Measurements from ENCODE around the gene SPDYC. TPM values are rescaled to one million over a fixed set of nuclear protein-coding genes. Genes with fewer than 3 reads are reported as not detected.

The SPDYC gene
- total RNA-seq, 1 experiment from 2014 or later: not detected

DNA sequence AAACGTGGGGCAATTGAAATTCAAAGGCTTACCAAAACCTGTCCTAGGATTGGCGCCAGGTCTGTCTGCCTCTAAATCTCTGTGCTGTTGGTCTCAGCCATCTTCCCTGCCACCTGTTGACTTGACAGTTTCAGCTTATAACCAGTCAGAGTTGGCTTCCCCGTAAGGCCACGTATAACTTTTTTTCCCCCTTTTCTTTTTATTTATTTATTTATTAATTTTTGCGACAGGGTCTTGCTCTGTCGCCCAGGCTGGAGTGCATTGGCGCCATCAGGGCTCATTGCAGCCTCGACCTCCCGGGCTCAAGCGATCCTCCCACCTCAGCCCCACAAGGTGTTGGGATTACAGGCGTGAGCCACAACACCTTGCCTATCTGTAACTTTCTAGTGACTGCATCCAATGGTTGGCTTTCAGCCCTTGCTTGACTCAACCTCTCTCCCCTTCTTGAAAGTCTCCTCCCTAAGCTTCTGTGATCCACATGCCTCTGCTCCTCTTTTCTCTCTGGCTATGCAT is 34.3 kb upstream of the SPDYC start:
- BruUV-seq (replicated peaks): no TSS peak
- TF ChIP-seq, protein P1, sequence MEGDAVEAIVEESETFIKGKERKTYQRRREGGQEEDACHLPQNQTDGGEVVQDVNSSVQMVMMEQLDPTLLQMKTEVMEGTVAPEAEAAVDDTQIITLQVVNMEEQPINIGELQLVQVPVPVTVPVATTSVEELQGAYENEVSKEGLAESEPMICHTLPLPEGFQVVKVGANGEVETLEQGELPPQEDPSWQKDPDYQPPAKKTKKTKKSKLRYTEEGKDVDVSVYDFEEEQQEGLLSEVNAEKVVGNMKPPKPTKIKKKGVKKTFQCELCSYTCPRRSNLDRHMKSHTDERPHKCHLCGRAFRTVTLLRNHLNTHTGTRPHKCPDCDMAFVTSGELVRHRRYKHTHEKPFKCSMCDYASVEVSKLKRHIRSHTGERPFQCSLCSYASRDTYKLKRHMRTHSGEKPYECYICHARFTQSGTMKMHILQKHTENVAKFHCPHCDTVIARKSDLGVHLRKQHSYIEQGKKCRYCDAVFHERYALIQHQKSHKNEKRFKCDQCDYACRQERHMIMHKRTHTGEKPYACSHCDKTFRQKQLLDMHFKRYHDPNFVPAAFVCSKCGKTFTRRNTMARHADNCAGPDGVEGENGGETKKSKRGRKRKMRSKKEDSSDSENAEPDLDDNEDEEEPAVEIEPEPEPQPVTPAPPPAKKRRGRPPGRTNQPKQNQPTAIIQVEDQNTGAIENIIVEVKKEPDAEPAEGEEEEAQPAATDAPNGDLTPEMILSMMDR (IDR thresholded peaks at IDR 0.05; ENCODE audit: insufficient read depth in 1 of 2, low read depth in 1 of 2, low read length in 1 of 2, severe bottlenecking in 1 of 2, unreplicated experiment in 1 of 2): no peak
- DNase-seq: peak in 1 of 2 experiments; percentile 15
- Mint-ChIP-seq H3K9me3 (ENCODE audit: unreplicated experiment) (no peaks in the 10 kb centered on the region), H3K36me3 (ENCODE audit: insufficient read depth, unreplicated experiment) (peaks cover 38% of the 10 kb centered on the region), H3K27ac (ENCODE audit: unreplicated experiment) (peak overlapping the region; percentile 100), H3K4me3 (ENCODE audit: unreplicated experiment) (peak overlapping the region; percentile 93), H3K27me3 (ENCODE audit: insufficient read depth, unreplicated experiment) (no peaks in the 10 kb centered on the region), H3K4me1 (ENCODE audit: low read depth, unreplicated experiment) (peaks cover 8% of the 10 kb centered on the region)
- intact Hi-C loops (cut with micrococcal nuclease; ENCODE audit: unreplicated experiment): loop anchor here (1.0 kb wide), 1 partner anchor 46 kb away; the partner anchor contains the start of gene CAPN1
- no peaks in the 10 kb centered on the region for H3K27me3 ChIP-seq (replicated peaks; ENCODE audit: control insufficient read depth, insufficient read depth, low read length)
- CTCF ChIA-PET: interaction anchor here (0.8 to 2.5 kb wide), 11 partner anchors 12 to 214 kb away, joined by 3 to 22 read pairs (median 5); partner anchors contain the start of genes CAPN1, FAU, MRPL49 and POLA2
- peak overlapping the region; percentile 30 for H3K4me3 ChIP-seq (ENCODE audit: low read depth, low read length)
- POLR2A ChIA-PET: interaction anchor here (0.5 to 2.7 kb wide), 17 partner anchors 10 to 818 kb away, joined by 3 to 48 read pairs (median 4); partner anchors contain the start of genes CAPN1, FAU, MRPL49 and POLA2
- peaks cover 6% of the 10 kb centered on the region for H3K36me3 ChIP-seq (ENCODE audit: control insufficient read depth, insufficient read depth, low read length)
- no peaks in the 10 kb centered on the region for H3K9me3 ChIP-seq
- H3K4me1 ChIP-seq: 0 out of 2 replicates have a peak, but pooled peaks cover 5% of the 10 kb centered on the region

DNA sequence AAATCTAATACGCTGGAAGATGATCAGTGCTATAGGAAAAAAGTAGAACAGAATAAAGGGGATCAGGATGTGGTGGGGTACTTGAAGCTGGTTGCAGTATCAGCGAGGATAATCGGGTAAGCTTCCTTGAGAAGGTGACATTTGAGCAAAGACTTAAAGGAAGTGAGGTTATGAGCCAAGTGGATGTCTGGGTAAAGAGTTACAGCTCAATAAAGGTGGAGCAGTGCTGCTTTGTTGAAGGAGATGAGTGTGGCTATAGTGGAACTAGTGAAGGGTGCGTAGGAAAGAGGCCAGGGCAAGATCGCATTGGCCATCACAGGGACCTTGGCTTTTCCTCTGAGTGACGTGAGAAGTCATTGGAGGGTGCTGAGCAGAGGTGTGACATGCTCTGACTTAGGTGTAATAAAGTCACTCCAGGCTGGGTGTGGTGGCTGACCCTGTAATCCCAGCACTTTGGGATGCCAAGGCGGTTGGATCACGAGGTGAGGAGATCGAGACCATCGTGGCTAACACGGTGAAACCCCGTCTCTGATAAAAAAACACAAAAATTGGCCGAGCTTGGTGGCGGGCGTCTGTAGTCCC is 33.4 kb upstream of the SPDYC start:
- POLR2A ChIA-PET: no interaction called here
- TF ChIP-seq, protein P1 (IDR thresholded peaks at IDR 0.05; ENCODE audit: insufficient read depth in 1 of 2, low read depth in 1 of 2, low read length in 1 of 2, severe bottlenecking in 1 of 2, unreplicated experiment in 1 of 2): no peak
- CTCF ChIA-PET: interaction anchor here (1.9 kb wide), 1 partner anchor 19 kb away, joined by 9 read pairs; the partner anchor contains the start of gene ZNHIT2

DNA sequence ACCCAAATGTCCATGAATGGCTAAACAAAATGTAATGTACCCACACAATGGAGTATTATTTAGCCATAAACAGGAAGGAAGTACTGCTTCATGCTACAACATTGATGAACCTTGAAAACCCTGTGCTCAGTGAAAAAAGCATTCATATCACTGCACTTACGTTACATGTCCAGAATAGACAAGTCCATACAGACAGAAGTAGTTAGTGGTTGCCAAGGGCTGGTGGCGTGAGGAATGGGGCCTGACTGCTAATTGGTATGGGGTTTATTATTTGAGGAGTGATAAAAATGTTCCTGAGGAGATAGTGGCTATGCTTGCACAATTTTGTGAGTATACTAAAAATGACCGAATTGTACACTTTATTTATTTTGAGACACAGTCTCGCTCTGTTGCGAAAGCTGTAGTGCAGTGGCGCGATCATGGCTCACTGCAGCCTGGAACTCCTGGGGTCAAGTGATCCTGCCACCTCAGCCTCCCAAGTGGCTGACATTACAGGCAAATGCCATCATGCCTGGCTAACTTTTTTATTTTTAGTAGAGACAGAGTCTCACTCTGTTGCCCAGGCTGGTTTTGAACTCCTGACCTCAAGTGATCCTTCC is 28.0 kb upstream of the SPDYC start:
- POLR2A ChIA-PET: no interaction called here
- Mint-ChIP-seq H3K4me3 (ENCODE audit: unreplicated experiment) (no peak overlapping the region), H3K4me1 (ENCODE audit: low read depth, unreplicated experiment) (no peaks in the 10 kb centered on the region), H3K9me3 (ENCODE audit: unreplicated experiment) (no peaks in the 10 kb centered on the region), H3K27ac (ENCODE audit: unreplicated experiment) (no peak overlapping the region), H3K27me3 (ENCODE audit: insufficient read depth, unreplicated experiment) (no peaks in the 10 kb centered on the region), H3K36me3 (ENCODE audit: insufficient read depth, unreplicated experiment) (no peaks in the 10 kb centered on the region)
- Histone ChIP-seq H3K36me3 (ENCODE audit: control insufficient read depth, insufficient read depth, low read length) (no peaks in the 10 kb centered on the region), H3K27me3 (replicated peaks; ENCODE audit: control insufficient read depth, insufficient read depth, low read length) (no peaks in the 10 kb centered on the region; the same call in 1 of the 2 replicates), H3K4me1 (no peaks in the 10 kb centered on the region), H3K4me3 (ENCODE audit: low read depth, low read length) (no peak overlapping the region), H3K9me3 (peaks cover 1% of the 10 kb centered on the region; the same call in 1 of the 2 replicates)
- peak in 1 of 2 experiments; percentile 26 for DNase-seq
- CTCF ChIA-PET: no interaction called here
- intact Hi-C loops (cut with micrococcal nuclease; ENCODE audit: unreplicated experiment): no loop called here
- BruUV-seq (replicated peaks): no TSS peak
- TF ChIP-seq, protein P1 (IDR thresholded peaks at IDR 0.05; ENCODE audit: insufficient read depth in 1 of 2, low read depth in 1 of 2, low read length in 1 of 2, severe bottlenecking in 1 of 2, unreplicated experiment in 1 of 2): no peak

More for the DNA sequence above, 33.4 kb upstream of the SPDYC start:
- Mint-ChIP-seq H3K36me3 (ENCODE audit: insufficient read depth, unreplicated experiment) (peaks cover 32% of the 10 kb centered on the region), H3K27ac (ENCODE audit: unreplicated experiment) (peak overlapping the region; percentile 100), H3K9me3 (ENCODE audit: unreplicated experiment) (no peaks in the 10 kb centered on the region), H3K27me3 (ENCODE audit: insufficient read depth, unreplicated experiment) (no peaks in the 10 kb centered on the region), H3K4me1 (ENCODE audit: low read depth, unreplicated experiment) (peaks cover 8% of the 10 kb centered on the region), H3K4me3 (ENCODE audit: unreplicated experiment) (no peak overlapping the region)
- BruUV-seq (replicated peaks): no TSS peak
- peak in 1 of 2 experiments; percentile 10 for DNase-seq
- no peaks in the 10 kb centered on the region for H3K9me3 ChIP-seq
- H3K36me3 ChIP-seq (ENCODE audit: control insufficient read depth, insufficient read depth, low read length): 0 out of 2 replicates have a peak, but pooled peaks cover 1% of the 10 kb centered on the region
- no peaks in the 10 kb centered on the region for H3K27me3 ChIP-seq (replicated peaks; ENCODE audit: control insufficient read depth, insufficient read depth, low read length)
- H3K4me1 ChIP-seq: 0 out of 2 replicates have a peak, but pooled peaks cover 5% of the 10 kb centered on the region
- no peak overlapping the region for H3K4me3 ChIP-seq (ENCODE audit: low read depth, low read length)
- intact Hi-C loops (cut with micrococcal nuclease; ENCODE audit: unreplicated experiment): no loop called here

Data from Caco-2 (cell line).